Thyroid gland (tissue), 4 donors: ENCODE data around the gene ABCA3. TPM values are rescaled to one million over a fixed set of nuclear protein-coding genes. Genes with fewer than 3 reads are reported as not detected.

ENCODE experiments used
- DNase-seq, 2 donors: peaks; one replicate each; pipeline ENCODE4 v3.0.0-alpha.2; 2019
- H3K27ac ChIP-seq, 3 donors: fragments of 200-600 bp; sonication (generic); 1 replicate in 2 of 3; 2 replicates in 1 of 3; pipeline ENCODE4 v1.5.1; 2016 to 2019; ENCODE audit warnings: mild to moderate bottlenecking in 1 of 3, moderate library complexity in 1 of 3
- H3K27me3 ChIP-seq: fragments of 200-600 bp; sonication (generic); one replicate; pipeline ENCODE4 v1.5.1; 2019
- H3K36me3 ChIP-seq, 2 donors: fragments of 200-600 bp; sonication (generic); one replicate each; pipeline ENCODE4 v1.5.1; 2016 to 2019
- H3K4me1 ChIP-seq, 2 donors: fragments of 200-600 bp; sonication (generic); one replicate each; pipeline ENCODE4 v1.5.1; 2017 to 2019
- H3K4me3 ChIP-seq, 3 donors: fragments of 200-600 bp; sonication (generic); replicated peaks in 1 of 3; 1 replicate in 2 of 3; 2 replicates in 1 of 3; pipeline ENCODE4 v1.5.1; 2016; ENCODE audit warnings: mild to moderate bottlenecking in 1 of 3
- H3K9me3 ChIP-seq: fragments of 200-600 bp; sonication (generic); one replicate; pipeline ENCODE4 v1.5.1; 2017
- CTCF ChIP-seq, 6 experiments: fragments of 200-600 bp in 3 of 6; fragments of 450-650 bp in 3 of 6; sonication (generic) in 3 of 6; IDR thresholded peaks; one replicate each; pipeline ENCODE4 v1.5.1; 2016 to 2019; ENCODE audit warnings: antibody characterized with exemption in 6 of 6, mild to moderate bottlenecking in 2 of 6, inconsistent platforms in 1 of 6, moderate library complexity in 1 of 6
- POLR2A ChIP-seq, 2 donors: fragments of 450-650 bp; IDR thresholded peaks; one replicate each; pipeline ENCODE4 v1.6.1; 2017; ENCODE audit warnings: antibody characterized with exemption in 2 of 2, mild to moderate bottlenecking in 2 of 2, moderate library complexity in 1 of 2
- WGBS, 2 donors: methylation state at CpG; one replicate each; pipeline ENCODE4 v1.1.5; 2017; 5-methylcytosine and 5-hydroxymethylcytosine counted together
- intact Hi-C: fragments of 100-400 bp; cut with DNase I; formaldehyde crosslinking; loops from one replicate; pipeline ENCODE4 v1.15.1; 2023
- total RNA-seq, 4 donors: library from RNA; depleted of rRNA; stranded (reverse); fragments of >200 nt; gene quantifications; one replicate each; pipeline ENCODE4 v1.2.3, GENCODE V29; 2016

ABCA3 gene
- total RNA-seq, 4 donors from 2014 or later = 36.5 to 66.7 (median 60.4) TPM

- intact Hi-C loops = no loop called here
- H3K9me3 ChIP-seq = no peaks in the 10 kb centered on the region
- H3K27ac ChIP-seq = no peak overlapping the region
- no peaks in the 10 kb centered on the region for H3K27me3 ChIP-seq
- WGBS, 2 donors = 86 to 90% methylated on average over 8 to 17 of the region's 17 CpGs
- DNase-seq = no peak
- no peaks in the 10 kb centered on the region for H3K4me1 ChIP-seq
- no peak overlapping the region for H3K4me3 ChIP-seq
- peaks cover 27 to 65% of the 10 kb centered on the region in 2 donors for H3K36me3 ChIP-seq
- TF ChIP-seq CTCF (IDR thresholded peaks at IDR 0.05) (no peak), POLR2A (IDR thresholded peaks at IDR 0.05) (no peak)
These were observed 54.0 kb downstream of the ABCA3 start for GRCh38 chr16:2286550-2286949.

GRCh38 chr16:2285731-2286191 lies 54.8 kb downstream of the ABCA3 start:
- Histone ChIP-seq H3K27me3 (no peaks in the 10 kb centered on the region), H3K27ac (no peak overlapping the region), H3K4me1 (no peaks in the 10 kb centered on the region), H3K36me3 (peaks cover 25 to 66% of the 10 kb centered on the region in 2 donors), H3K9me3 (no peaks in the 10 kb centered on the region), H3K4me3 (no peak overlapping the region)
- DNase-seq = no peak
- TF ChIP-seq CTCF (IDR thresholded peaks at IDR 0.05) (no peak), POLR2A (IDR thresholded peaks at IDR 0.05) (no peak)
- intact Hi-C loops = no loop called here
- 86 to 95% methylated on average over 11 to 13 of the region's 13 CpGs for WGBS, 2 donors

- intact Hi-C loops = no loop called here
- H3K36me3 ChIP-seq = peaks cover 24 to 74% of the 10 kb centered on the region in 2 donors
These were observed 55.5 kb downstream of the ABCA3 start for GRCh38 chr16:2284797-2285576.

GRCh38 chr16:2284001-2284770 lies 56.3 kb downstream of the ABCA3 start:
- 85 to 95% methylated on average over 11 to 32 of the region's 37 CpGs for WGBS, 2 donors
- no peaks in the 10 kb centered on the region for H3K9me3 ChIP-seq
- intact Hi-C loops = no loop called here
- H3K27ac ChIP-seq = no peak overlapping the region
- DNase-seq = no peak
- TF ChIP-seq CTCF (IDR thresholded peaks at IDR 0.05) (no peak), POLR2A (IDR thresholded peaks at IDR 0.05) (no peak)
- H3K36me3 ChIP-seq = peaks cover 21 to 72% of the 10 kb centered on the region in 2 donors
- no peaks in the 10 kb centered on the region for H3K27me3 ChIP-seq
- no peak overlapping the region for H3K4me3 ChIP-seq
- no peaks in the 10 kb centered on the region for H3K4me1 ChIP-seq

More at GRCh38 chr16:2284797-2285576, 55.5 kb downstream of the ABCA3 start:
- TF ChIP-seq POLR2A (IDR thresholded peaks at IDR 0.05) = no peak
- no peak for TF ChIP-seq CTCF (IDR thresholded peaks at IDR 0.05)
- DNase-seq = no peak
- WGBS, 2 donors = 90 to 91% methylated on average over 27 to 29 of the region's 35 CpGs
- no peaks in the 10 kb centered on the region for H3K4me1 ChIP-seq
- H3K27ac ChIP-seq = no peak overlapping the region
- H3K27me3 ChIP-seq = no peaks in the 10 kb centered on the region
- no peak overlapping the region for H3K4me3 ChIP-seq
- H3K9me3 ChIP-seq = no peaks in the 10 kb centered on the region
